ENCODE data around the gene PTPRD. TPM values are rescaled to one million over a fixed set of nuclear protein-coding genes. Genes with fewer than 3 reads are reported as not detected.

Gene PTPRD
- total and polyA plus RNA-seq, 2 donors from 2014 or later: 6.4 to 78.9 TPM

GRCh38 chr9:8589476-8589875 is 2023.3 kb downstream of the PTPRD start:
- H3K9me3 ChIP-seq (ENCODE audit: control insufficient read depth in 2 of 3, insufficient read depth in 1 of 3, low read length in 3 of 3): no peaks in the 10 kb centered on the region
- H3K9ac ChIP-seq (ENCODE audit: low read length in 3 of 3): no peak overlapping the region
- TF ChIP-seq, protein P1, sequence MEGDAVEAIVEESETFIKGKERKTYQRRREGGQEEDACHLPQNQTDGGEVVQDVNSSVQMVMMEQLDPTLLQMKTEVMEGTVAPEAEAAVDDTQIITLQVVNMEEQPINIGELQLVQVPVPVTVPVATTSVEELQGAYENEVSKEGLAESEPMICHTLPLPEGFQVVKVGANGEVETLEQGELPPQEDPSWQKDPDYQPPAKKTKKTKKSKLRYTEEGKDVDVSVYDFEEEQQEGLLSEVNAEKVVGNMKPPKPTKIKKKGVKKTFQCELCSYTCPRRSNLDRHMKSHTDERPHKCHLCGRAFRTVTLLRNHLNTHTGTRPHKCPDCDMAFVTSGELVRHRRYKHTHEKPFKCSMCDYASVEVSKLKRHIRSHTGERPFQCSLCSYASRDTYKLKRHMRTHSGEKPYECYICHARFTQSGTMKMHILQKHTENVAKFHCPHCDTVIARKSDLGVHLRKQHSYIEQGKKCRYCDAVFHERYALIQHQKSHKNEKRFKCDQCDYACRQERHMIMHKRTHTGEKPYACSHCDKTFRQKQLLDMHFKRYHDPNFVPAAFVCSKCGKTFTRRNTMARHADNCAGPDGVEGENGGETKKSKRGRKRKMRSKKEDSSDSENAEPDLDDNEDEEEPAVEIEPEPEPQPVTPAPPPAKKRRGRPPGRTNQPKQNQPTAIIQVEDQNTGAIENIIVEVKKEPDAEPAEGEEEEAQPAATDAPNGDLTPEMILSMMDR (IDR thresholded peaks at IDR 0.05; ENCODE audit: borderline replicate concordance, extremely low read depth, insufficient read depth): no peak
- no peaks in the 10 kb centered on the region for H3K36me3 ChIP-seq (ENCODE audit: control insufficient read depth in 2 of 3, insufficient read depth in 3 of 3, low read length in 3 of 3)
- DNase-seq: no peak
- no peaks in the 10 kb centered on the region for H3K4me1 ChIP-seq (ENCODE audit: control insufficient read depth in 2 of 3, insufficient read depth in 2 of 3, low read depth in 1 of 3, low read length in 3 of 3)
- no peaks in the 10 kb centered on the region for H3K27me3 ChIP-seq (ENCODE audit: control insufficient read depth, insufficient read depth, low read length)
- no peak for FAIRE-seq
- intact Hi-C loops (cut with DNase I): no loop called here
- H3K4me3 ChIP-seq (ENCODE audit: low read length in 3 of 3): no peak overlapping the region
- H3K27ac ChIP-seq (ENCODE audit: low read depth in 2 of 2, low read length in 2 of 2): no peak overlapping the region

- Histone ChIP-seq H3K27me3 (ENCODE audit: control insufficient read depth, insufficient read depth, low read length) (no peaks in the 10 kb centered on the region), H3K27ac (ENCODE audit: low read depth in 2 of 2, low read length in 2 of 2) (no peak overlapping the region), H3K4me3 (ENCODE audit: low read length in 3 of 3) (no peak overlapping the region), H3K36me3 (ENCODE audit: control insufficient read depth in 2 of 3, insufficient read depth in 3 of 3, low read length in 3 of 3) (no peaks in the 10 kb centered on the region), H3K9me3 (ENCODE audit: control insufficient read depth in 2 of 3, insufficient read depth in 1 of 3, low read length in 3 of 3) (no peaks in the 10 kb centered on the region), H3K4me1 (ENCODE audit: control insufficient read depth in 2 of 3, insufficient read depth in 2 of 3, low read depth in 1 of 3, low read length in 3 of 3) (no peaks in the 10 kb centered on the region), H3K9ac (ENCODE audit: low read length in 3 of 3) (no peak overlapping the region)
- intact Hi-C loops (cut with DNase I): no loop called here
- DNase-seq: no peak
- TF ChIP-seq, protein P1 (IDR thresholded peaks at IDR 0.05; ENCODE audit: borderline replicate concordance, extremely low read depth, insufficient read depth): no peak
- FAIRE-seq: no peak
Observed at GRCh38 chr9:8585036-8585435, 2027.8 kb downstream of the PTPRD start.

GRCh38 chr9:8579661-8580060 is 2033.1 kb downstream of the PTPRD start:
- Histone ChIP-seq H3K9ac (ENCODE audit: low read length in 3 of 3) (no peak overlapping the region), H3K9me3 (ENCODE audit: control insufficient read depth in 2 of 3, insufficient read depth in 1 of 3, low read length in 3 of 3) (no peaks in the 10 kb centered on the region), H3K36me3 (ENCODE audit: control insufficient read depth in 2 of 3, insufficient read depth in 3 of 3, low read length in 3 of 3) (no peaks in the 10 kb centered on the region), H3K4me3 (ENCODE audit: low read length in 3 of 3) (no peak overlapping the region), H3K27ac (ENCODE audit: low read depth in 2 of 2, low read length in 2 of 2) (no peak overlapping the region), H3K4me1 (ENCODE audit: control insufficient read depth in 2 of 3, insufficient read depth in 2 of 3, low read depth in 1 of 3, low read length in 3 of 3) (no peaks in the 10 kb centered on the region), H3K27me3 (ENCODE audit: control insufficient read depth, insufficient read depth, low read length) (no peaks in the 10 kb centered on the region)
- intact Hi-C loops (cut with DNase I): no loop called here
- no peak for FAIRE-seq
- TF ChIP-seq, protein P1 (IDR thresholded peaks at IDR 0.05; ENCODE audit: borderline replicate concordance, extremely low read depth, insufficient read depth): no peak
- DNase-seq: no peak

GRCh38 chr9:8576741-8577140 is 2036.1 kb downstream of the PTPRD start:
- Histone ChIP-seq H3K4me3 (ENCODE audit: low read length in 3 of 3) (no peak overlapping the region), H3K36me3 (ENCODE audit: control insufficient read depth in 2 of 3, insufficient read depth in 3 of 3, low read length in 3 of 3) (no peaks in the 10 kb centered on the region), H3K9ac (ENCODE audit: low read length in 3 of 3) (no peak overlapping the region), H3K9me3 (ENCODE audit: control insufficient read depth in 2 of 3, insufficient read depth in 1 of 3, low read length in 3 of 3) (no peaks in the 10 kb centered on the region), H3K27ac (ENCODE audit: low read depth in 2 of 2, low read length in 2 of 2) (no peak overlapping the region), H3K4me1 (ENCODE audit: control insufficient read depth in 2 of 3, insufficient read depth in 2 of 3, low read depth in 1 of 3, low read length in 3 of 3) (no peaks in the 10 kb centered on the region), H3K27me3 (ENCODE audit: control insufficient read depth, insufficient read depth, low read length) (no peaks in the 10 kb centered on the region)
- intact Hi-C loops (cut with DNase I): no loop called here
- TF ChIP-seq, protein P1 (IDR thresholded peaks at IDR 0.05; ENCODE audit: borderline replicate concordance, extremely low read depth, insufficient read depth): no peak
- FAIRE-seq (no peak), DNase-seq (no peak)

All from kidney (tissue), 14 donors.